PC-3 (cell line): ENCODE measurements around the gene MRPS27. TPM values are rescaled to one million over a fixed set of nuclear protein-coding genes. Genes with fewer than 3 reads are reported as not detected.
A peak's percentile ranks its signal among the peaks of the same experiment; 100 is the strongest.

Source experiments
- ATAC-seq: fragments of 200-7000 bp; cut with Tn5 transposase; 2 replicates; pipeline ENCODE4 v1.9.1; 2020; ENCODE audit warnings: mild to moderate bottlenecking, moderate library complexity
- BruUV-seq: library from RNA; stranded (reverse); fragments of 400-500 nt; replicated peaks from 2 replicates; lab custom pipeline; 2021; lab: Mats Ljungman, UMichigan
- CTCF ChIA-PET: fragments of 300-600 bp; sonication (Branson Sonifier 250); formaldehyde crosslinking; loops from one replicate; lab custom pipeline; 2022; ENCODE audit warnings: antibody characterized with exemption; lab: Charles Lee
- POLR2A ChIA-PET: fragments of 300-600 bp; sonication (Branson Sonifier 250); formaldehyde crosslinking; loops from one replicate; lab custom pipeline; 2022; ENCODE audit warnings: antibody characterized with exemption; ENCODE audit not compliant: unreplicated experiment; lab: Charles Lee
- DNase-seq: peaks from one replicate; pipeline ENCODE4 v3.0.0-alpha.2; 2015
- H2AFZ ChIP-seq: fragments of 300-600 bp; sonication (generic); 2 replicates; pipeline ENCODE4 v1.6.0; 2016; ENCODE audit warnings: antibody characterized with exemption, low read length
- H3F3A ChIP-seq: fragments of 300-600 bp; sonication (generic); one replicate; pipeline ENCODE4 v1.6.0; 2017; ENCODE audit warnings: antibody characterized with exemption, low read length, control low read depth, mild to moderate bottlenecking; ENCODE audit not compliant: unreplicated experiment
- H3K27ac ChIP-seq: fragments of 300-600 bp; sonication (generic); 2 replicates; pipeline ENCODE4 v1.5.1; 2016; ENCODE audit warnings: mild to moderate bottlenecking, low read length
- H3K27me3 ChIP-seq: fragments of 300-600 bp; sonication (generic); 2 replicates; pipeline ENCODE4 v1.6.1; 2016; ENCODE audit warnings: low read length, mixed read lengths
- H3K36me3 ChIP-seq: fragments of 300-600 bp; sonication (generic); 2 replicates; pipeline ENCODE4 v1.6.1; 2016; ENCODE audit warnings: low read depth, mixed run types, low read length, mixed read lengths
- H3K4me1 ChIP-seq: fragments of 300-600 bp; sonication (generic); 2 replicates; pipeline ENCODE4 v1.5.1; 2016; ENCODE audit warnings: low read length; ENCODE audit not compliant: insufficient read depth
- H3K4me2 ChIP-seq: fragments of 300-600 bp; sonication (generic); 2 replicates; pipeline ENCODE4 v1.6.0; 2016; ENCODE audit warnings: low read length
- H3K4me3 ChIP-seq: fragments of 300-600 bp; sonication (generic); 2 replicates; pipeline ENCODE4 v1.5.1; 2016; ENCODE audit warnings: mild to moderate bottlenecking, low read length, mixed read lengths
- H3K79me2 ChIP-seq: fragments of 300-600 bp; sonication (generic); 2 replicates; pipeline ENCODE4 v1.6.1; 2017; ENCODE audit warnings: low read length, mixed read lengths
- H3K9ac ChIP-seq: fragments of 300-600 bp; sonication (generic); 2 replicates; pipeline ENCODE4 v1.6.0; 2016; ENCODE audit warnings: mild to moderate bottlenecking, low read length
- H3K9me2 ChIP-seq: fragments of 300-600 bp; sonication (generic); replicated peaks from 2 replicates; pipeline ENCODE4 v1.6.1; 2016; ENCODE audit warnings: mixed run types, low read length, mixed read lengths
- H3K9me3 ChIP-seq: fragments of 300-600 bp; sonication (generic); 2 replicates; pipeline ENCODE4 v1.6.1; 2016; ENCODE audit warnings: low read length, mixed read lengths
- H4K20me1 ChIP-seq: fragments of 300-600 bp; sonication (generic); 2 replicates; pipeline ENCODE4 v1.6.1; 2016; ENCODE audit warnings: low read length, mixed read lengths
- CTCF ChIP-seq: fragments of 300-600 bp; sonication (generic); conservative IDR thresholded peaks from 2 replicates; pipeline ENCODE4 v1.5.1; 2017; ENCODE audit warnings: antibody characterized with exemption, low read depth, mild to moderate bottlenecking, low read length
- EZH2 ChIP-seq: fragments of 300-600 bp; sonication (generic); IDR thresholded peaks from one replicate; pipeline ENCODE4 v1.6.1; 2017; ENCODE audit warnings: antibody characterized with exemption, mild to moderate bottlenecking, low read length; ENCODE audit not compliant: unreplicated experiment
- EZH2phosphoT487 ChIP-seq: fragments of 300-600 bp; sonication (generic); IDR thresholded peaks from 2 replicates; pipeline ENCODE4 v1.6.1; 2018; ENCODE audit warnings: mild to moderate bottlenecking, antibody characterized with exemption, low read length, borderline replicate concordance
- intact Hi-C: fragments of 100-400 bp; cut with micrococcal nuclease; formaldehyde crosslinking; loops from 2 replicates; pipeline ENCODE4 v1.9.0; 2023
- total RNA-seq: library from RNA; depleted of rRNA; stranded (reverse); fragments of >200 nt; gene quantifications from 2 replicates; pipeline ENCODE4 v1.2.3, GENCODE V29; 2014

The MRPS27 gene
- total RNA-seq, 1 experiment from 2014 or later, result 59.0 TPM

DNA sequence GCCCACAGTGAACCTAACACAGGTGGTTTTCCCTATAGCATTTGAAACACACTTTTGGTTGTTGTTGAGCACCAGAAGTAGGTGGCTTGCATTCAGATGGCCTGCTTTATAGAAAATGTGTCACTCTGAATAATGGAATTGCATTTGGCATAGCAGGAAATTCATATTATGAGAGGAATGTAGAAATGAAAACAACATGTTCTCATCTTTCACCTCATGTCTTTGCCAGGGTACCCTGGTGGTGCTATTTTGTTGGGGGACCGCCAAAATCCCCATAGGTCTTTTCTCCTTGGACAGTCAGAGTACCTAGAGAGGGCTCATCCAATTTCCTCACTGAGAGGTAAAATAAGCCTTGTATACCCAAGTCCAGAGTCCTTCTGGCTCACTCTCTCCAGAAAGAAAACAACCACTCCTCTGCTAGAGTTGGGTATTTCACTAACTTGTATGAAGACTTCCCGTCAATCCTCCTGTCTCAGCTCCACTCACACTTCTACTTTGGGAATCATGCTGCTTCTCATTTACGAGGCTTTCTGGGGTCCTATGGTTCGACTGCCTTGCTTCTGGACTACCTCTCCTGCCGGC lies 67.4 kb downstream of the MRPS27 start:
- ATAC-seq (peak; percentile 9), DNase-seq (peak; percentile 31)
- no TSS peak for BruUV-seq
- TF ChIP-seq CTCF (no peak), EZH2phosphoT487 (no peak), EZH2 (no peak)
- Histone ChIP-seq H3K9me2 (no peaks in the 10 kb centered on the region), H3K9me3 (no peaks in the 10 kb centered on the region), H3K9ac (no peak overlapping the region), H3K27ac (peak overlapping the region; percentile 41), H3K4me2 (no peak overlapping the region), H3F3A (peaks cover 6% of the 10 kb centered on the region), H3K27me3 (no peaks in the 10 kb centered on the region), H4K20me1 (no peaks in the 10 kb centered on the region), H3K36me3 (no peaks in the 10 kb centered on the region), H3K79me2 (0 out of 2 replicates have a peak, but pooled peaks cover 2% of the 10 kb centered on the region), H2AFZ (no peak overlapping the region), H3K4me3 (no peak overlapping the region), H3K4me1 (peaks cover 40% of the 10 kb centered on the region)
- POLR2A ChIA-PET, result no interaction called here
- CTCF ChIA-PET, result no interaction called here
- intact Hi-C loops, result no loop called here

DNA sequence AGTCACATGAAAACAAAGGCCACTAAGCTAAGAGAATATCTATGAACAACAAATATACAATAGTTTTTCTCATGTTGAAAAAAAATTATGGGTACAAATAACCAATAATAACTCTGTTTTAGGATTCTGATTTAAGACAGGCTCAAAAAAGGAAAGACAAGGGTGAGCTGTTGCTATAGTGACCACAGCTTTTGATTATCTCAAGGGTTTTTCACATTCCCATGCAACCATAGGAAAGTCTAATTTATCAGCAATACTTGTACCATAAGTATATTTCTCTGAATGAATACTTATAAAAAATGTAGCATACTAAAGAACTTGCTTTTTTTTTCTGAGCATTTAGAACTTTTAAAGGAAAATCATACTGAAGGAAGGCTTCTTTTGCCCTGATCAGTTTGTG lies 68.0 kb downstream of the MRPS27 start:
- Histone ChIP-seq H2AFZ (no peak overlapping the region), H3K27ac (0 out of 2 replicates have a peak overlapping the region, but pooled peaks have one; percentile 41), H3K9me2 (no peaks in the 10 kb centered on the region), H3K4me2 (no peak overlapping the region), H3K27me3 (no peaks in the 10 kb centered on the region), H3K36me3 (no peaks in the 10 kb centered on the region), H3K4me1 (peaks cover 42% of the 10 kb centered on the region), H4K20me1 (no peaks in the 10 kb centered on the region), H3F3A (peaks cover 13% of the 10 kb centered on the region), H3K9me3 (no peaks in the 10 kb centered on the region), H3K9ac (no peak overlapping the region), H3K4me3 (no peak overlapping the region), H3K79me2 (0 out of 2 replicates have a peak, but pooled peaks cover 3% of the 10 kb centered on the region)
- ATAC-seq (no peak), DNase-seq (no peak)
- intact Hi-C loops, result no loop called here
- ChIA-PET POLR2A (no interaction called here), CTCF (no interaction called here)
- TF ChIP-seq EZH2, result no peak
- no TSS peak for BruUV-seq

DNA sequence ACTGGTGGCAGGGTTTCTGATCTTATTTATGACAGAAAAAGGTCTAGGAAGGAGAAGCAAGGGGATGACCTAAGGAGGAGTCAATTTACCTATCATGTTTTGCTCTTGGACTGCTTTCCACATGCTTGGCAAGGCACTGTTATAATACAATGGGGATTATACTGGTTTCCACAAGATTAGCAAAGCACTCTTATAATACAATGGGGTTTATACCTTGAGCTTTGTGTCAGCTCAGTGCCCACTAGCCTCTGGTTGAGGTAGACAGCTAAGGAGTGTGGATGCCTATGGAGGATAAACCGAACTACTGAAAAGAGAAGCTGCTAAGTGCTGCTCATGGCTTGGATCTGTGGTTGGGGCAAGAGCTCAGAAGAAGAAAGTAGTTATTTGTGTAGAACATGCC lies 68.7 kb downstream of the MRPS27 start:
- Histone ChIP-seq H4K20me1 (no peaks in the 10 kb centered on the region), H3K27ac (no peak overlapping the region), H3K4me1 (peaks cover 42% of the 10 kb centered on the region), H3F3A (peaks cover 13% of the 10 kb centered on the region), H3K27me3 (no peaks in the 10 kb centered on the region), H3K9me2 (no peaks in the 10 kb centered on the region), H3K79me2 (peaks cover 4% of the 10 kb centered on the region; the same call in 1 of the 2 replicates), H3K4me3 (no peak overlapping the region), H3K36me3 (no peaks in the 10 kb centered on the region), H3K9ac (no peak overlapping the region), H3K4me2 (no peak overlapping the region), H2AFZ (no peak overlapping the region), H3K9me3 (no peaks in the 10 kb centered on the region)
- DNase-seq (no peak), ATAC-seq (no peak)
- ChIA-PET POLR2A (no interaction called here), CTCF (no interaction called here)
- intact Hi-C loops, result no loop called here
- no TSS peak for BruUV-seq
- TF ChIP-seq EZH2phosphoT487 (no peak), EZH2 (no peak), CTCF (no peak)
